IPS-18c (cell line): ENCODE measurements around the gene MYOG.

Experiments used
- H3K4me3 ChIP-seq: 2 replicates; pipeline ENCODE4 v1.7.0; 2013; ENCODE audit warnings: low read depth, mild to moderate bottlenecking, low read length, moderate library complexity; ENCODE audit not compliant: insufficient read depth
- H3K9me3 ChIP-seq: one replicate; pipeline ENCODE4 v1.6.1; 2013; ENCODE audit warnings: mild to moderate bottlenecking, low read length, moderate library complexity; ENCODE audit not compliant: control insufficient read depth, insufficient read depth

MYOG gene

DNA sequence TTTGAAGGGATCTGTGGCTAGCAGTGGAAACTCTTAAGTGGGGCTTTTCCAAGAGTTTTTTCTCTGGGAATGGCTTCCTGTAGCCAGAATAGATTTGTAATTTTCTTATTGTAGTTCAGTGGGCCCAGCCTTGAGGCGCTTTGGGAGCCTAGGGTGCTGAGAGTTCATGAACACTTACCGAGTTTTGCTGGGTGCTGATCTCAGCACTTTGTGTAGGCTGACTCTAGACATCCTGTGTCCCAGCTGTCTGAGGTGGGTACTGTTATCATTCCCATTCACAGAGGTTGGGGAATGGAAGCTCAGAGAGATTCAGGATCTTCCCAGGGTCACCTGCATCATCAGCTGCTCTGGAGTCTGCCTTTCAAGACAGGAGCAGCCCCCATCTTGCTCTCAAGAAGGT is 52.5 kb downstream of the MYOG start:
- Histone ChIP-seq H3K4me3 (no peak overlapping the region), H3K9me3 (no peaks in the 10 kb centered on the region)
